B cell (primary cell): Measurements from ENCODE around the gene PCDHGA9. TPM values are rescaled to one million over a fixed set of nuclear protein-coding genes. Genes with fewer than 3 reads are reported as not detected.

Source experiments
- ATAC-seq: fragments of 200-7000 bp; cut with Tn5 transposase; one replicate; pipeline ENCODE4 v1.10.0; 2021; ENCODE audit warnings: low read depth, mild to moderate bottlenecking, moderate number of reproducible peaks, moderate library complexity
- CTCF ChIA-PET: fragments of 350-600 bp; sonication (Branson Sonifier 250); formaldehyde crosslinking; loops from one replicate; lab custom pipeline; 2021; ENCODE audit warnings: antibody characterized with exemption, inconsistent platforms; lab: Charles Lee
- POLR2A ChIA-PET: fragments of 350-600 bp; sonication (Branson Sonifier 250); formaldehyde crosslinking; loops from one replicate; lab custom pipeline; 2021; ENCODE audit warnings: antibody characterized with exemption; lab: Charles Lee
- DNase-seq: peaks from one replicate; pipeline ENCODE4 v3.0.0; 2013
- H2AFZ ChIP-seq: 2 replicates; pipeline ENCODE4 v1.6.1; 2012; ENCODE audit warnings: mild to moderate bottlenecking, low read depth, low read length; ENCODE audit not compliant: insufficient read depth, poor library complexity, severe bottlenecking
- H3K27ac ChIP-seq, 2 donors: 1 replicate in 1 of 2; 2 replicates in 1 of 2; pipeline ENCODE4 v1.5.1; 2012 to 2013; ENCODE audit warnings: low read length in 2 of 2, mild to moderate bottlenecking in 2 of 2, moderate library complexity in 1 of 2
- H3K27me3 ChIP-seq, 4 experiments: fragments of 200-600 bp in 1 of 4; sonication (generic) in 1 of 4; replicated peaks in 1 of 4; 1 replicate in 2 of 4; 2 replicates in 2 of 4; pipeline versions ENCODE4 v1.6.1 to v1.7.0; 2013 to 2016; ENCODE audit warnings: low read length in 3 of 4, mild to moderate bottlenecking in 2 of 4, mixed read lengths in 1 of 4, moderate library complexity in 1 of 4; ENCODE audit not compliant: insufficient read depth in 4 of 4, control insufficient read depth in 3 of 4; ENCODE audit errors: control extremely low read depth in 1 of 4
- H3K36me3 ChIP-seq, 2 experiments: replicated peaks in 1 of 2; 1 replicate in 1 of 2; 2 replicates in 1 of 2; pipeline versions ENCODE4 v1.6.1 to v1.7.1; 2013; ENCODE audit warnings: low read length in 1 of 2; ENCODE audit not compliant: insufficient read depth in 2 of 2, control insufficient read depth in 1 of 2; ENCODE audit errors: control extremely low read depth in 1 of 2, extremely low read depth in 1 of 2
- H3K4me1 ChIP-seq, 2 donors: fragments of 200-600 bp in 1 of 2; sonication (generic) in 1 of 2; 1 replicate in 1 of 2; 2 replicates in 1 of 2; pipeline versions ENCODE4 v1.5.1 to v1.6.1; 2013 to 2017; ENCODE audit warnings: low read length in 2 of 2; ENCODE audit not compliant: control insufficient read depth in 2 of 2, insufficient read depth in 2 of 2
- H3K4me2 ChIP-seq: replicated peaks from 2 replicates; pipeline ENCODE3; 2012; ENCODE audit warnings: mild to moderate bottlenecking, low read depth, low read length; ENCODE audit not compliant: poor library complexity, severe bottlenecking
- H3K4me3 ChIP-seq, 5 experiments: fragments of 200-600 bp in 1 of 5; sonication (generic) in 1 of 5; 1 replicate in 3 of 5; 2 replicates in 2 of 5; pipeline versions ENCODE4 v1.5.1 to v1.7.0; 2011 to 2016; ENCODE audit warnings: low read length in 4 of 5, mild to moderate bottlenecking in 4 of 5, low read depth in 2 of 5, control low read depth in 1 of 5, moderate library complexity in 1 of 5; ENCODE audit not compliant: insufficient read depth in 1 of 5; ENCODE audit errors: control extremely low read depth in 1 of 5, extremely low read depth in 1 of 5
- H3K79me2 ChIP-seq: fragments of 200-600 bp; sonication (generic); one replicate; pipeline ENCODE4 v1.6.0; 2016; ENCODE audit warnings: low read length; ENCODE audit not compliant: control insufficient read depth, insufficient read depth
- H3K9ac ChIP-seq: fragments of 200-600 bp; sonication (generic); 2 replicates; pipeline ENCODE4 v1.6.1; 2017; ENCODE audit warnings: mild to moderate bottlenecking, low read length, moderate library complexity
- H3K9me3 ChIP-seq, 3 donors: one replicate each; pipeline versions ENCODE4 v1.6.1 to v1.7.1; 2013; ENCODE audit warnings: low read length in 2 of 3; ENCODE audit not compliant: control insufficient read depth in 2 of 3, insufficient read depth in 1 of 3; ENCODE audit errors: control extremely low read depth in 1 of 3
- H4K20me1 ChIP-seq: 2 replicates; pipeline ENCODE4 v1.6.0; 2012; ENCODE audit warnings: mild to moderate bottlenecking, low read length; ENCODE audit not compliant: insufficient read depth, control insufficient read depth, poor library complexity, severe bottlenecking
- H3K27ac Mint-ChIP-seq: one replicate; pipeline ENCODE4 v1.8.0; 2021; ENCODE audit warnings: mixed read lengths
- H3K27me3 Mint-ChIP-seq: one replicate; pipeline ENCODE4 v1.8.0; 2021; ENCODE audit warnings: mixed read lengths
- H3K4me1 Mint-ChIP-seq: one replicate; pipeline ENCODE4 v1.8.0; 2021; ENCODE audit warnings: mixed read lengths
- H3K4me3 Mint-ChIP-seq: one replicate; pipeline ENCODE4 v1.8.0; 2021; ENCODE audit warnings: mixed read lengths
- H3K9me3 Mint-ChIP-seq: one replicate; pipeline ENCODE4 v1.8.0; 2022; ENCODE audit warnings: mixed read lengths; ENCODE audit not compliant: insufficient read depth
- EZH2 ChIP-seq: IDR thresholded peaks from 2 replicates; pipeline ENCODE4 v1.6.1; 2012; ENCODE audit warnings: borderline replicate concordance, low read depth, mild to moderate bottlenecking, moderate library complexity, low read length; ENCODE audit not compliant: insufficient read depth, poor library complexity, severe bottlenecking
- WGBS: methylation state at CpG from one replicate; pipeline ENCODE4 v1.1.5; 2013; ENCODE audit warnings: missing lambda C conversion rate; ENCODE audit not compliant: insufficient coverage; 5-methylcytosine and 5-hydroxymethylcytosine counted together
- intact Hi-C: fragments of 100-400 bp; cut with micrococcal nuclease; formaldehyde crosslinking; loops from one replicate; pipeline ENCODE4 v1.10.0; 2022
- polyA plus RNA-seq: library from polyadenylated mRNA; depleted of rRNA; stranded (reverse); fragments of >200 nt; gene quantifications from 2 replicates; pipeline ENCODE4 v1.2.3, GENCODE V29; 2012
- total RNA-seq, 2 donors: library from RNA; stranded (reverse); fragments of 120-200 nt in 1 of 2; gene quantifications; 1 replicate in 1 of 2; 2 replicates in 1 of 2; pipeline versions ENCODE4 v1.2.3 to v1.2.4, GENCODE V29; 2013 to 2022
- TF ChIP-seq, protein P1 (sequence below): fragments of 200-600 bp; IDR thresholded peaks from one replicate; pipeline ENCODE4 v1.8.0; 2022; ENCODE audit warnings: antibody characterized with exemption, mild to moderate bottlenecking

PCDHGA9 gene
- total and polyA plus RNA-seq, 2 donors (not counting 1 experiment from before 2014, with no cell fraction given) = 0.19 to 2.5 TPM

DNA sequence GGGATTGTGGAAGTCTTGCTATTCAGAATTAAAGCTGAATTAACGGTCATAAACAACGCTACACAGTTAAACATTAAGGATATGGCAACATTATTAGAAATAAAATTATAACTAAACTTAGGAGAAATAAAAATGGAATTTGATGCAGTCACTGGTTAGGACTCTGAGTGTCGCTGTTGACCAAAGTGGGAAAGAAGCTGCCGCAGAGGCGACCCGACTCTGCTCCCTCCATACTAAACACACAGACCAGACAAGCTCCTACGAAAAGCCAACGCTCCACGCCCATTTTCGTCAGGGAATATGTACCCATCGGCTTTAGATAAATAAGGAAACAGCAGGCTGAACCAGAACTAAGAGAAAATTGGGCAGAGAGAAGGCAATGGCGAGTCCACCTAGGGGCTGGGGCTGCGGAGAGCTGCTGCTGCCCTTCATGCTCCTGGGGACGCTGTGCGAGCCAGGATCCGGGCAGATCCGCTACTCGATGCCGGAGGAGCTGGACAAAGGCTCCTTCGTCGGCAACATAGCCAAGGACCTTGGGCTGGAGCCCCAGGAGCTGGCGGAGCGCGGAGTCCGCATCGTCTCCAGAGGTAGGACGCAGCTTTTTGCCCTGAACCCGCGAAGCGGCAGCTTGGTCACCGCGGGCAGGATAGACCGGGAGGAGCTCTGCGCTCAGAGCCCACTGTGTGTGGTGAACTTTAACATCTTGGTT lies 38.5 kb upstream of the PCDHGA9 start, which contains the start of gene PCDHGA5:
Gene PCDHGA5, plus strand, starts transcription at position 211 of the 709 bp plus-strand sequence. Its CDS starts 169 bp downstream, at position 380.
- Histone ChIP-seq H3K27me3 (peaks cover 0 to 64% (median 42%) of the 10 kb centered on the region in 4 experiments), H3K4me2 (no peak within 1 kb of the TSS), H3K9ac (no peak within 1 kb of the TSS), H3K4me1 (peaks cover 0 to 4% of the 10 kb centered on the region in 2 donors), H3K27ac (no peak within 1 kb of the TSS), H4K20me1 (no peaks in the 10 kb centered on the region), H3K9me3 (peaks cover 10 to 57% (median 54%) of the 10 kb centered on the region in 3 donors), H3K36me3 (no peaks in the 10 kb centered on the region), H3K4me3 (no peak within 1 kb of the TSS), H3K79me2 (no peaks in the 10 kb centered on the region), H2AFZ (no peak within 1 kb of the TSS)
- ChIA-PET CTCF (interaction anchor here (0.6 to 1.2 kb wide), 2 partner anchors 17 to 200 kb away, joined by 3 read pairs; no protein-coding TSS in a partner anchor), POLR2A (no interaction called here)
- DNase-seq (no peak), ATAC-seq (no peak)
- Mint-ChIP-seq H3K4me1 (peaks cover 9% of the 10 kb centered on the region), H3K27ac (no peak within 1 kb of the TSS), H3K4me3 (no peak within 1 kb of the TSS), H3K9me3 (peaks cover 6% of the 10 kb centered on the region), H3K27me3 (peaks cover 63% of the 10 kb centered on the region)
- TF ChIP-seq EZH2 = no peak
- TF ChIP-seq, protein P1, sequence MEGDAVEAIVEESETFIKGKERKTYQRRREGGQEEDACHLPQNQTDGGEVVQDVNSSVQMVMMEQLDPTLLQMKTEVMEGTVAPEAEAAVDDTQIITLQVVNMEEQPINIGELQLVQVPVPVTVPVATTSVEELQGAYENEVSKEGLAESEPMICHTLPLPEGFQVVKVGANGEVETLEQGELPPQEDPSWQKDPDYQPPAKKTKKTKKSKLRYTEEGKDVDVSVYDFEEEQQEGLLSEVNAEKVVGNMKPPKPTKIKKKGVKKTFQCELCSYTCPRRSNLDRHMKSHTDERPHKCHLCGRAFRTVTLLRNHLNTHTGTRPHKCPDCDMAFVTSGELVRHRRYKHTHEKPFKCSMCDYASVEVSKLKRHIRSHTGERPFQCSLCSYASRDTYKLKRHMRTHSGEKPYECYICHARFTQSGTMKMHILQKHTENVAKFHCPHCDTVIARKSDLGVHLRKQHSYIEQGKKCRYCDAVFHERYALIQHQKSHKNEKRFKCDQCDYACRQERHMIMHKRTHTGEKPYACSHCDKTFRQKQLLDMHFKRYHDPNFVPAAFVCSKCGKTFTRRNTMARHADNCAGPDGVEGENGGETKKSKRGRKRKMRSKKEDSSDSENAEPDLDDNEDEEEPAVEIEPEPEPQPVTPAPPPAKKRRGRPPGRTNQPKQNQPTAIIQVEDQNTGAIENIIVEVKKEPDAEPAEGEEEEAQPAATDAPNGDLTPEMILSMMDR = no peak
- 33% methylated on average over 32 of the region's 34 CpGs for WGBS
- intact Hi-C loops = no loop called here
